SK-N-SH treated with all-trans-retinoic acid at 6 μM for 48 hours (cell line): Measurements from ENCODE around the gene UBXN10.
"Not testable (repeated sequence)": the region's sequence is repeated elsewhere in the genome, so short reads cannot be mapped to it uniquely, and the experiment has no call there.

Experiments used
- PATZ1 ChIP-seq: fragments of 250-450 bp; sonication (Bioruptor Pico); IDR thresholded peaks from 2 replicates; pipeline ENCODE4 v1.8.0; 2020; ENCODE audit warnings: mild to moderate bottlenecking, moderate library complexity, borderline replicate concordance
- TOX ChIP-seq: fragments of 250-450 bp; sonication (Bioruptor Pico); IDR thresholded peaks from 2 replicates; pipeline ENCODE4 v1.8.0; 2021; ENCODE audit warnings: mild to moderate bottlenecking, moderate library complexity, borderline replicate concordance
- ZFP3 ChIP-seq: fragments of 250-450 bp; sonication (Bioruptor Pico); IDR thresholded peaks from 2 replicates; pipeline ENCODE4 v1.5.0; 2020; ENCODE audit warnings: mild to moderate bottlenecking, moderate library complexity

DNA sequence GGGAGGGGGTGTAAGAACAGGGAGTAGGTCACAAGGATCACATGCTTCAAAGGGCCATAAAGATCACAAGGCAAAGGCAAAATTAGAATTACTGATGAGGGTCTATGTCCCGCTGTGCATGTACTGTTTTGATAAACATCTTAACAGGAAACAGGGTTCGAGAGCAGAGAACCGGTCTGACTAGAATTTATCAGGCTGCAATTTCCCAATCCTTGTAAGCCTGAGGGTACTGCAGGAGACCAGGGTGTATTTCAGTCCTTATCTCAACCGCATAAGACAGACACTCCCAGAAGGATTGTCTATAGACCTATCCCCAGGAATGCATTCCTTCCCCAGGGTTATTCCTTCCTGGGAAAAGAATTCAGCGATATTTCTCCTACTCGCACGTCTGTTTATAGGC, 46.7 kb downstream of the UBXN10 start:
- TF ChIP-seq ZFP3, TOX, PATZ1 (CRISPR knock-in tag): not testable (repeated sequence)
